ENCODE measurements around the gene PSPH.

The PSPH gene

GRCh38 chr7:55973747-55974250 lies 77.4 kb downstream of the PSPH start:
- H3K27me3 ChIP-seq (ENCODE audit: control insufficient read depth in 3 of 3, insufficient read depth in 3 of 3, low read depth in 1 of 3, low read length in 3 of 3) = no peaks in the 10 kb centered on the region
- H3K4ac ChIP-seq (ENCODE audit: low read length) = no peak overlapping the region
- H2AFZ ChIP-seq (ENCODE audit: low read length) = no peak overlapping the region
- H2BK5ac ChIP-seq (ENCODE audit: low read length) = no peak overlapping the region
- H3K36me3 ChIP-seq (replicated peaks in 1 of 2; ENCODE audit: control insufficient read depth in 2 of 2, insufficient read depth in 2 of 2, low read length in 2 of 2) = peaks cover 9 to 43% of the 10 kb centered on the region in 2 donors
- H3K4me2 ChIP-seq (ENCODE audit: insufficient read depth, low read length, poor library complexity, severe bottlenecking) = no peak overlapping the region
- WGBS, 2 donors (ENCODE audit: extremely low coverage in 2 of 2, insufficient read length in 2 of 2, insufficient replicate concordance in 1 of 2) = no CpG with 5 or more reads among the region's 7 CpGs
- H2BK12ac ChIP-seq (ENCODE audit: low read length) = no peak overlapping the region
- H4K8ac ChIP-seq (ENCODE audit: low read depth, low read length) = no peak overlapping the region
- peaks cover 0 to 7% of the 10 kb centered on the region in 2 donors for H3K9me3 ChIP-seq (replicated peaks in 1 of 2; ENCODE audit: control insufficient read depth in 2 of 2, insufficient read depth in 1 of 2, low read depth in 1 of 2, low read length in 2 of 2)
- H3K14ac ChIP-seq (ENCODE audit: low read length) = no peak overlapping the region
- H3K9ac ChIP-seq (ENCODE audit: low read depth, low read length, poor library complexity) = no peak overlapping the region
- no peak overlapping the region for H2BK120ac ChIP-seq (ENCODE audit: low read depth, low read length)
- no peak overlapping the region for H3K4me3 ChIP-seq (ENCODE audit: low read length in 2 of 2)
- H3K79me1 ChIP-seq (ENCODE audit: low read depth, low read length) = peaks cover 9% of the 10 kb centered on the region
- no peak overlapping the region for H4K91ac ChIP-seq (ENCODE audit: low read depth, low read length, poor library complexity)
- no peaks in the 10 kb centered on the region for H3K4me1 ChIP-seq (ENCODE audit: control insufficient read depth in 2 of 2, insufficient read depth in 1 of 2, low read depth in 1 of 2, low read length in 2 of 2)
- H3K18ac ChIP-seq (ENCODE audit: low read length) = no peak overlapping the region
- no peak overlapping the region for H2AK5ac ChIP-seq (ENCODE audit: low read depth, low read length)
- H3K23ac ChIP-seq (ENCODE audit: low read depth, low read length, poor library complexity) = no peak overlapping the region
- H3K27ac ChIP-seq (replicated peaks; ENCODE audit: low read length) = no peak overlapping the region
- H2BK15ac ChIP-seq (ENCODE audit: low read length) = no peak overlapping the region
- DNase-seq (ENCODE audit: low spot score) = no peak

- H2BK12ac ChIP-seq (ENCODE audit: low read length) = no peak overlapping the region
- no peak overlapping the region for H3K4ac ChIP-seq (ENCODE audit: low read length)
- H3K23ac ChIP-seq (ENCODE audit: low read depth, low read length, poor library complexity) = no peak overlapping the region
- H2AFZ ChIP-seq (ENCODE audit: low read length) = no peak overlapping the region
- WGBS, 2 donors (ENCODE audit: extremely low coverage in 2 of 2, insufficient read length in 2 of 2, insufficient replicate concordance in 1 of 2) = no CpG with 5 or more reads among the region's 8 CpGs
- H3K27ac ChIP-seq (replicated peaks; ENCODE audit: low read length) = no peak overlapping the region
- no peak overlapping the region for H3K18ac ChIP-seq (ENCODE audit: low read length)
- H3K27me3 ChIP-seq (ENCODE audit: control insufficient read depth in 3 of 3, insufficient read depth in 3 of 3, low read depth in 1 of 3, low read length in 3 of 3) = no peaks in the 10 kb centered on the region
- no peaks in the 10 kb centered on the region for H3K4me1 ChIP-seq (ENCODE audit: control insufficient read depth in 2 of 2, insufficient read depth in 1 of 2, low read depth in 1 of 2, low read length in 2 of 2)
- peaks cover 0 to 21% of the 10 kb centered on the region in 2 donors for H3K9me3 ChIP-seq (replicated peaks in 1 of 2; ENCODE audit: control insufficient read depth in 2 of 2, insufficient read depth in 1 of 2, low read depth in 1 of 2, low read length in 2 of 2)
- no peak overlapping the region for H3K4me3 ChIP-seq (ENCODE audit: low read length in 2 of 2)
- H2BK5ac ChIP-seq (ENCODE audit: low read length) = no peak overlapping the region
- H3K4me2 ChIP-seq (ENCODE audit: insufficient read depth, low read length, poor library complexity, severe bottlenecking) = no peak overlapping the region
- DNase-seq (ENCODE audit: low spot score) = no peak
- no peak overlapping the region for H2AK5ac ChIP-seq (ENCODE audit: low read depth, low read length)
- no peak overlapping the region for H2BK120ac ChIP-seq (ENCODE audit: low read depth, low read length)
- H4K8ac ChIP-seq (ENCODE audit: low read depth, low read length) = no peak overlapping the region
- H3K9ac ChIP-seq (ENCODE audit: low read depth, low read length, poor library complexity) = no peak overlapping the region
- no peak overlapping the region for H4K91ac ChIP-seq (ENCODE audit: low read depth, low read length, poor library complexity)
- no peak overlapping the region for H2BK15ac ChIP-seq (ENCODE audit: low read length)
- peaks cover 3 to 46% of the 10 kb centered on the region in 2 donors for H3K36me3 ChIP-seq (replicated peaks in 1 of 2; ENCODE audit: control insufficient read depth in 2 of 2, insufficient read depth in 2 of 2, low read length in 2 of 2)
- H3K79me1 ChIP-seq (ENCODE audit: low read depth, low read length) = peaks cover 9% of the 10 kb centered on the region
- H3K14ac ChIP-seq (ENCODE audit: low read length) = no peak overlapping the region
Measured at GRCh38 chr7:55970978-55971377, 80.3 kb downstream of the PSPH start.

GRCh38 chr7:55970561-55970960 lies 80.7 kb downstream of the PSPH start:
- no peak overlapping the region for H2BK15ac ChIP-seq (ENCODE audit: low read length)
- H2BK5ac ChIP-seq (ENCODE audit: low read length) = no peak overlapping the region
- WGBS, 2 donors (ENCODE audit: extremely low coverage in 2 of 2, insufficient read length in 2 of 2, insufficient replicate concordance in 1 of 2) = no CpG with 5 or more reads among the region's 7 CpGs
- H3K4ac ChIP-seq (ENCODE audit: low read length) = no peak overlapping the region
- peaks cover 10% of the 10 kb centered on the region for H3K79me1 ChIP-seq (ENCODE audit: low read depth, low read length)
- peaks cover 0 to 23% of the 10 kb centered on the region in 2 donors for H3K9me3 ChIP-seq (replicated peaks in 1 of 2; ENCODE audit: control insufficient read depth in 2 of 2, insufficient read depth in 1 of 2, low read depth in 1 of 2, low read length in 2 of 2)
- no peak overlapping the region for H3K9ac ChIP-seq (ENCODE audit: low read depth, low read length, poor library complexity)
- no peak overlapping the region for H2AK5ac ChIP-seq (ENCODE audit: low read depth, low read length)
- H3K4me1 ChIP-seq (ENCODE audit: control insufficient read depth in 2 of 2, insufficient read depth in 1 of 2, low read depth in 1 of 2, low read length in 2 of 2) = no peaks in the 10 kb centered on the region
- no peak overlapping the region for H3K27ac ChIP-seq (replicated peaks; ENCODE audit: low read length)
- H3K36me3 ChIP-seq (replicated peaks in 1 of 2; ENCODE audit: control insufficient read depth in 2 of 2, insufficient read depth in 2 of 2, low read length in 2 of 2) = peaks cover 3 to 48% of the 10 kb centered on the region in 2 donors
- no peak for DNase-seq (ENCODE audit: low spot score)
- no peak overlapping the region for H3K4me3 ChIP-seq (ENCODE audit: low read length in 2 of 2)
- H4K91ac ChIP-seq (ENCODE audit: low read depth, low read length, poor library complexity) = no peak overlapping the region
- no peak overlapping the region for H4K8ac ChIP-seq (ENCODE audit: low read depth, low read length)
- no peak overlapping the region for H3K4me2 ChIP-seq (ENCODE audit: insufficient read depth, low read length, poor library complexity, severe bottlenecking)
- no peak overlapping the region for H3K23ac ChIP-seq (ENCODE audit: low read depth, low read length, poor library complexity)
- no peak overlapping the region for H3K18ac ChIP-seq (ENCODE audit: low read length)
- no peak overlapping the region for H3K14ac ChIP-seq (ENCODE audit: low read length)
- H2AFZ ChIP-seq (ENCODE audit: low read length) = no peak overlapping the region
- H3K27me3 ChIP-seq (ENCODE audit: control insufficient read depth in 3 of 3, insufficient read depth in 3 of 3, low read depth in 1 of 3, low read length in 3 of 3) = no peaks in the 10 kb centered on the region
- no peak overlapping the region for H2BK120ac ChIP-seq (ENCODE audit: low read depth, low read length)
- no peak overlapping the region for H2BK12ac ChIP-seq (ENCODE audit: low read length)

GRCh38 chr7:55969391-55969790 lies 81.9 kb downstream of the PSPH start:
- DNase-seq (ENCODE audit: low spot score) = no peak
- Histone ChIP-seq H4K91ac (ENCODE audit: low read depth, low read length, poor library complexity) (no peak overlapping the region), H3K27ac (replicated peaks; ENCODE audit: low read length) (no peak overlapping the region), H2BK12ac (ENCODE audit: low read length) (no peak overlapping the region), H2BK120ac (ENCODE audit: low read depth, low read length) (no peak overlapping the region), H3K18ac (ENCODE audit: low read length) (no peak overlapping the region), H2BK5ac (ENCODE audit: low read length) (no peak overlapping the region), H3K4me2 (ENCODE audit: insufficient read depth, low read length, poor library complexity, severe bottlenecking) (no peak overlapping the region), H2BK15ac (ENCODE audit: low read length) (no peak overlapping the region), H3K4me3 (ENCODE audit: low read length in 2 of 2) (no peak overlapping the region), H3K9ac (ENCODE audit: low read depth, low read length, poor library complexity) (no peak overlapping the region), H4K8ac (ENCODE audit: low read depth, low read length) (no peak overlapping the region), H3K4ac (ENCODE audit: low read length) (no peak overlapping the region), H3K9me3 (replicated peaks in 1 of 2; ENCODE audit: control insufficient read depth in 2 of 2, insufficient read depth in 1 of 2, low read depth in 1 of 2, low read length in 2 of 2) (peaks cover 0 to 23% of the 10 kb centered on the region in 2 donors), H3K27me3 (ENCODE audit: control insufficient read depth in 3 of 3, insufficient read depth in 3 of 3, low read depth in 1 of 3, low read length in 3 of 3) (no peaks in the 10 kb centered on the region), H2AFZ (ENCODE audit: low read length) (no peak overlapping the region), H3K4me1 (ENCODE audit: control insufficient read depth in 2 of 2, insufficient read depth in 1 of 2, low read depth in 1 of 2, low read length in 2 of 2) (no peaks in the 10 kb centered on the region), H3K36me3 (replicated peaks in 1 of 2; ENCODE audit: control insufficient read depth in 2 of 2, insufficient read depth in 2 of 2, low read length in 2 of 2) (peaks cover 3 to 45% of the 10 kb centered on the region in 2 donors), H3K79me1 (ENCODE audit: low read depth, low read length) (peaks cover 11% of the 10 kb centered on the region), H3K23ac (ENCODE audit: low read depth, low read length, poor library complexity) (no peak overlapping the region), H2AK5ac (ENCODE audit: low read depth, low read length) (no peak overlapping the region), H3K14ac (ENCODE audit: low read length) (no peak overlapping the region)
- WGBS, 2 donors (ENCODE audit: extremely low coverage in 2 of 2, insufficient read length in 2 of 2, insufficient replicate concordance in 1 of 2) = no CpG with 5 or more reads among the region's 11 CpGs
